ENCODE data around the gene MMP24.

The MMP24 gene

GRCh38 chr20:35291654-35292503 lies 65.4 kb downstream of the MMP24 start, which contains the start of gene FAM83C:
Gene FAM83C (minus strand): TSS chr20:35292425. CDS start chr20:35292304, 121 bp downstream.
- H3K36me3 Mint-ChIP-seq (ENCODE audit: insufficient read depth), result peaks cover 7% of the 10 kb centered on the region
- H3K9me3 Mint-ChIP-seq, result no peaks in the 10 kb centered on the region
- no peak within 1 kb of the TSS for H3K27ac Mint-ChIP-seq
- H3K27me3 Mint-ChIP-seq, result peaks cover 34 to 52% of the 10 kb centered on the region in 2 donors
- ATAC-seq (replicated peaks) (no peak), DNase-seq (no peak)
- peaks cover 0 to 4% of the 10 kb centered on the region in 2 donors for H3K4me1 Mint-ChIP-seq (ENCODE audit: low read depth in 2 of 2)
- H3K4me3 Mint-ChIP-seq, result no peak within 1 kb of the TSS

- ATAC-seq (replicated peaks) (no peak), DNase-seq (no peak)
- H3K36me3 Mint-ChIP-seq (ENCODE audit: insufficient read depth), result peaks cover 7% of the 10 kb centered on the region
- H3K27ac Mint-ChIP-seq, result no peak overlapping the region
- H3K4me3 Mint-ChIP-seq, result no peak overlapping the region
- peaks cover 34 to 52% of the 10 kb centered on the region in 2 donors for H3K27me3 Mint-ChIP-seq
- no peaks in the 10 kb centered on the region for H3K9me3 Mint-ChIP-seq
- H3K4me1 Mint-ChIP-seq (ENCODE audit: low read depth in 2 of 2), result peaks cover 0 to 4% of the 10 kb centered on the region in 2 donors
These were observed 66.2 kb downstream of the MMP24 start for GRCh38 chr20:35292504-35293285.

- peaks cover 7% of the 10 kb centered on the region for H3K36me3 Mint-ChIP-seq (ENCODE audit: insufficient read depth)
- H3K27ac Mint-ChIP-seq, result peak overlapping the region in 1 of 2 donors; percentile 46
- H3K27me3 Mint-ChIP-seq, result peaks cover 34 to 52% of the 10 kb centered on the region in 2 donors
- ATAC-seq (replicated peaks), result no peak
- DNase-seq, result no peak
- H3K4me1 Mint-ChIP-seq (ENCODE audit: low read depth in 2 of 2), result peaks cover 0 to 4% of the 10 kb centered on the region in 2 donors
- no peak overlapping the region for H3K4me3 Mint-ChIP-seq
- H3K9me3 Mint-ChIP-seq, result no peaks in the 10 kb centered on the region
These were observed 67.1 kb downstream of the MMP24 start for GRCh38 chr20:35293303-35294292.

GRCh38 chr20:35294293-35294685 lies 67.8 kb downstream of the MMP24 start:
- Mint-ChIP-seq H3K27me3 (peaks cover 34 to 52% of the 10 kb centered on the region in 2 donors), H3K4me1 (ENCODE audit: low read depth in 2 of 2) (peaks cover 0 to 4% of the 10 kb centered on the region in 2 donors), H3K4me3 (no peak overlapping the region), H3K36me3 (ENCODE audit: insufficient read depth) (peaks cover 7% of the 10 kb centered on the region), H3K9me3 (no peaks in the 10 kb centered on the region), H3K27ac (peak overlapping the region in 1 of 2 donors; percentile 46)
- no peak for DNase-seq
- ATAC-seq (replicated peaks), result no peak

GRCh38 chr20:35295058-35295457 lies 68.6 kb downstream of the MMP24 start:
- no peak for DNase-seq
- H3K27ac Mint-ChIP-seq, result no peak overlapping the region
- H3K9me3 Mint-ChIP-seq, result no peaks in the 10 kb centered on the region
- peaks cover 7% of the 10 kb centered on the region for H3K36me3 Mint-ChIP-seq (ENCODE audit: insufficient read depth)
- peak; percentile 44 for ATAC-seq (replicated peaks)
- H3K27me3 Mint-ChIP-seq, result peaks cover 34 to 49% of the 10 kb centered on the region in 2 donors
- peaks cover 0 to 4% of the 10 kb centered on the region in 2 donors for H3K4me1 Mint-ChIP-seq (ENCODE audit: low read depth in 2 of 2)
- H3K4me3 Mint-ChIP-seq, result no peak overlapping the region

- ATAC-seq (replicated peaks), result no peak
- no peak for DNase-seq
These were observed 69.2 kb downstream of the MMP24 start for GRCh38 chr20:35295674-35296073.

GRCh38 chr20:35296101-35296554 lies 69.6 kb downstream of the MMP24 start:
- H3K27ac Mint-ChIP-seq, result peak overlapping the region in 1 of 2 donors; percentile 57
- peaks cover 0 to 4% of the 10 kb centered on the region in 2 donors for H3K4me1 Mint-ChIP-seq (ENCODE audit: low read depth in 2 of 2)
- DNase-seq, result no peak
- H3K27me3 Mint-ChIP-seq, result peaks cover 34 to 44% of the 10 kb centered on the region in 2 donors
- H3K4me3 Mint-ChIP-seq, result no peak overlapping the region
- ATAC-seq (replicated peaks), result no peak
- peaks cover 7% of the 10 kb centered on the region for H3K36me3 Mint-ChIP-seq (ENCODE audit: insufficient read depth)
- no peaks in the 10 kb centered on the region for H3K9me3 Mint-ChIP-seq

More at GRCh38 chr20:35295674-35296073, 69.2 kb downstream of the MMP24 start:
- Mint-ChIP-seq H3K9me3 (no peaks in the 10 kb centered on the region), H3K27me3 (peaks cover 34 to 44% of the 10 kb centered on the region in 2 donors), H3K4me3 (no peak overlapping the region), H3K4me1 (ENCODE audit: low read depth in 2 of 2) (peaks cover 0 to 4% of the 10 kb centered on the region in 2 donors), H3K36me3 (ENCODE audit: insufficient read depth) (peaks cover 7% of the 10 kb centered on the region), H3K27ac (no peak overlapping the region)

- Mint-ChIP-seq H3K4me3 (no peak overlapping the region), H3K27me3 (peaks cover 34 to 43% of the 10 kb centered on the region in 2 donors), H3K4me1 (ENCODE audit: low read depth in 2 of 2) (peaks cover 0 to 4% of the 10 kb centered on the region in 2 donors), H3K9me3 (no peaks in the 10 kb centered on the region), H3K27ac (no peak overlapping the region), H3K36me3 (ENCODE audit: insufficient read depth) (peaks cover 5% of the 10 kb centered on the region)
- no peak for DNase-seq
- ATAC-seq (replicated peaks), result no peak
These were observed 70.7 kb downstream of the MMP24 start for GRCh38 chr20:35297155-35297554.

- Mint-ChIP-seq H3K4me1 (ENCODE audit: low read depth in 2 of 2) (peaks cover 0 to 4% of the 10 kb centered on the region in 2 donors), H3K27ac (no peak overlapping the region), H3K4me3 (no peak overlapping the region), H3K9me3 (no peaks in the 10 kb centered on the region), H3K36me3 (ENCODE audit: insufficient read depth) (peaks cover 5% of the 10 kb centered on the region), H3K27me3 (peaks cover 30 to 37% of the 10 kb centered on the region in 2 donors)
- DNase-seq (no peak), ATAC-seq (replicated peaks) (no peak)
These were observed 71.2 kb downstream of the MMP24 start for GRCh38 chr20:35297740-35298139.

- DNase-seq, result no peak
- Mint-ChIP-seq H3K27ac (peak overlapping the region in 1 of 2 donors; percentile 67), H3K27me3 (peaks cover 25 to 32% of the 10 kb centered on the region in 2 donors), H3K4me1 (ENCODE audit: low read depth in 2 of 2) (peaks cover 0 to 4% of the 10 kb centered on the region in 2 donors), H3K4me3 (no peak overlapping the region), H3K9me3 (no peaks in the 10 kb centered on the region), H3K36me3 (ENCODE audit: insufficient read depth) (peaks cover 5% of the 10 kb centered on the region)
- no peak for ATAC-seq (replicated peaks)
These were observed 71.8 kb downstream of the MMP24 start for GRCh38 chr20:35298264-35298663.

GRCh38 chr20:35299780-35300179 lies 73.3 kb downstream of the MMP24 start:
- ATAC-seq (replicated peaks), result no peak
- no peaks in the 10 kb centered on the region for H3K36me3 Mint-ChIP-seq (ENCODE audit: insufficient read depth)
- H3K4me3 Mint-ChIP-seq, result no peak overlapping the region
- peaks cover 5 to 10% of the 10 kb centered on the region in 2 donors for H3K4me1 Mint-ChIP-seq (ENCODE audit: low read depth in 2 of 2)
- no peaks in the 10 kb centered on the region for H3K9me3 Mint-ChIP-seq
- no peak for DNase-seq
- peaks cover 11 to 18% of the 10 kb centered on the region in 2 donors for H3K27me3 Mint-ChIP-seq
- H3K27ac Mint-ChIP-seq, result no peak overlapping the region

GRCh38 chr20:35300469-35301262 lies 74.2 kb downstream of the MMP24 start:
- DNase-seq, result no peak
- Mint-ChIP-seq H3K4me3 (no peak overlapping the region), H3K9me3 (no peaks in the 10 kb centered on the region), H3K27me3 (peaks cover 3 to 10% of the 10 kb centered on the region in 2 donors), H3K27ac (no peak overlapping the region), H3K36me3 (ENCODE audit: insufficient read depth) (no peaks in the 10 kb centered on the region), H3K4me1 (ENCODE audit: low read depth in 2 of 2) (peaks cover 5 to 9% of the 10 kb centered on the region in 2 donors)
- no peak for ATAC-seq (replicated peaks)
